ENCODE results near the gene CDH2.

- TF ChIP-seq POLR2A (IDR thresholded peaks at IDR 0.05) (no peak), CTCF (IDR thresholded peaks at IDR 0.05) (no peak)
Observed at GRCh38 chr18:28004606-28005005, 172.3 kb downstream of the CDH2 start.
